Tibial artery (tissue), 4 donors: ENCODE measurements around the gene TMEM138.

Experiments used
- DNase-seq, 2 donors: peaks; one replicate each; pipeline ENCODE4 v3.0.0-alpha.2; 2019
- H3K27ac ChIP-seq, 2 donors: fragments of 200-600 bp; sonication (generic) in 1 of 2; 1 replicate in 1 of 2; 2 replicates in 1 of 2; pipeline ENCODE4 v1.5.1; 2018 to 2019; ENCODE audit warnings: mild to moderate bottlenecking in 1 of 2
- H3K27me3 ChIP-seq, 2 donors: fragments of 200-600 bp; sonication (generic) in 1 of 2; one replicate each; pipeline versions ENCODE4 v1.5.1 to v1.6.0; 2016 to 2019
- H3K36me3 ChIP-seq, 3 donors: fragments of 200-600 bp; sonication (generic) in 2 of 3; one replicate each; pipeline ENCODE4 v1.5.1; 2016 to 2019; ENCODE audit warnings: mild to moderate bottlenecking in 2 of 3
- H3K4me1 ChIP-seq, 4 donors: fragments of 200-600 bp; sonication (generic) in 2 of 4; 1 replicate in 3 of 4; 2 replicates in 1 of 4; pipeline ENCODE4 v1.5.1; 2016 to 2019
- H3K4me3 ChIP-seq, 2 donors: fragments of 200-600 bp; sonication (generic) in 1 of 2; 1 replicate in 1 of 2; 2 replicates in 1 of 2; pipeline ENCODE4 v1.5.1; 2018 to 2019; ENCODE audit warnings: mild to moderate bottlenecking in 2 of 2
- H3K9me3 ChIP-seq, 3 donors: fragments of 200-600 bp; sonication (generic) in 1 of 3; one replicate each; pipeline ENCODE4 v1.5.1; 2016 to 2019
- intact Hi-C: fragments of 100-400 bp; cut with DNase I; formaldehyde crosslinking; loops from one replicate; pipeline ENCODE4 v1.15.0; 2023; ENCODE audit warnings: low total_unique reads
- TF ChIP-seq, protein P1 (sequence below), 2 experiments: fragments of 200-600 bp in 1 of 2; fragments of 450-650 bp in 1 of 2; IDR thresholded peaks; one replicate each; pipeline ENCODE4 v1.5.1; 2017 to 2019; ENCODE audit warnings: antibody characterized with exemption in 2 of 2, mild to moderate bottlenecking in 1 of 2, moderate library complexity in 1 of 2

TMEM138 gene

DNA sequence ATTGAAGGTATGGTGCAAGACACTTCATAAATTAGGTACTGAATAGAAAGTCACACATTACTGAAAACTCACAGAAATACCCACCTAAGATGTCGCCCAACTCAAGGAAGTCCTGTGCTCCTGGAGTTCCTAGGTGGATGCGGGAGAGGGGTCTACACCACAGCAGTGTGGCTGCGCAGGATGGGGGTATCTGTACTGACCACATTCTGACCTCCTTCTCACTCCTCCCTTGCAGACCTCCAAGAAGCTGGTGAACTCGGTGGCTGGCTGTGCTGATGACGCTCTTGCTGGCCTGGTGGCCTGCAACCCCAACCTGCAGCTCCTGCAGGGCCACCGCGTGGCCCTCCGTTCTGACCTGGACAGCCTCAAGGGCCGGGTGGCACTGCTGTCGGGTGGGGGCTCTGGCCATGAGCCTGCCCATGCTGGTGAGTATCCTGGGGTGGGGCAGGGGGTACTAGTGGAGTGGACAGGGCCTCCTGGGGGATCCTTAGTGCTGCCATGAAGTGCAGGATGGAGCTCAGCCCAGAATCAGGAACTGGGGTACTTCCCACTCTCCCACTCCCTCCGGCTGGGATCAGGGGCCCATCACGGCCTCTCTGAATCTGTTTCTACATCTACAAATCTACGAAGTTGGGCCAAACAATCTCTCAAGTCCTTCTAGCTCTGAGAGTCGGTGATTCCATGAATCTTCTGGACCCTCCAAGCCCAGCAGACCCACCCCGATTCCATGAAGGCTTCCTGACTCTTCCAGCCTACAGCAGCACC, 24.3 kb upstream of the TMEM138 start:
- H3K9me3 ChIP-seq, result no peaks in the 10 kb centered on the region
- TF ChIP-seq, protein P1, sequence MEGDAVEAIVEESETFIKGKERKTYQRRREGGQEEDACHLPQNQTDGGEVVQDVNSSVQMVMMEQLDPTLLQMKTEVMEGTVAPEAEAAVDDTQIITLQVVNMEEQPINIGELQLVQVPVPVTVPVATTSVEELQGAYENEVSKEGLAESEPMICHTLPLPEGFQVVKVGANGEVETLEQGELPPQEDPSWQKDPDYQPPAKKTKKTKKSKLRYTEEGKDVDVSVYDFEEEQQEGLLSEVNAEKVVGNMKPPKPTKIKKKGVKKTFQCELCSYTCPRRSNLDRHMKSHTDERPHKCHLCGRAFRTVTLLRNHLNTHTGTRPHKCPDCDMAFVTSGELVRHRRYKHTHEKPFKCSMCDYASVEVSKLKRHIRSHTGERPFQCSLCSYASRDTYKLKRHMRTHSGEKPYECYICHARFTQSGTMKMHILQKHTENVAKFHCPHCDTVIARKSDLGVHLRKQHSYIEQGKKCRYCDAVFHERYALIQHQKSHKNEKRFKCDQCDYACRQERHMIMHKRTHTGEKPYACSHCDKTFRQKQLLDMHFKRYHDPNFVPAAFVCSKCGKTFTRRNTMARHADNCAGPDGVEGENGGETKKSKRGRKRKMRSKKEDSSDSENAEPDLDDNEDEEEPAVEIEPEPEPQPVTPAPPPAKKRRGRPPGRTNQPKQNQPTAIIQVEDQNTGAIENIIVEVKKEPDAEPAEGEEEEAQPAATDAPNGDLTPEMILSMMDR (IDR thresholded peaks at IDR 0.05), result no peak

DNA sequence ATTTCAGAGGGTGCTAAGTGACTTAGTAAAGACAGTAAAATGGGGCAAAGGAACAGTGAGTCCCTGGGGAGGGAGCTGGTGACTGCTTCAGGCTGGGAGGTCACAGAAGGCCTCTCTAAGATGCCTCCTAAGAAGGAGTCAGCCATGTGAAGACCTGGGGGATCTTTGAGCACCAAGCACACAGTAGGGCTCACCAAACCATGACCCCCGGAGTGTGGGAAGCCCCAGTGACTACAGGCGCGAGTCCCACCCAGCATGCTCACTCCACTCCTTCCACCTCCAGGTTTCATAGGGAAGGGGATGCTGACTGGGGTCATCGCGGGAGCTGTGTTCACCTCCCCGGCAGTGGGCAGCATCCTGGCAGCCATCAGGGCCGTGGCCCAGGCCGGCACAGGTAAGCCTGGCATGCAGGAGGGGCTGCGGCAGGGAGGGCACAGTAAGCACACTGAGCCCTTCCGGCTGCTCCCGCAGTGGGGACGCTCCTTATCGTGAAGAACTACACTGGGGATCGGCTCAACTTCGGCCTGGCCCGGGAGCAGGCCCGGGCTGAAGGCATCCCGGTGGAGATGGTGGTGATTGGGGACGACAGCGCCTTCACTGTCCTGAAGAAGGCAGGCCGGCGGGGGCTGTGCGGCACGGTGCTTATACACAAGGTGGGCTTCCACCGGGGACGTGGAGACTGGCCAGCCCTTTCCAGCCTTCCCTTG, 23.2 kb upstream of the TMEM138 start:
- no peak overlapping the region for H3K4me3 ChIP-seq
- no peak for DNase-seq
- no peak overlapping the region for H3K27ac ChIP-seq
- no peaks in the 10 kb centered on the region for H3K27me3 ChIP-seq
- no peaks in the 10 kb centered on the region for H3K9me3 ChIP-seq
- TF ChIP-seq, protein P1 (IDR thresholded peaks at IDR 0.05), result no peak
- H3K4me1 ChIP-seq, result peaks cover 0 to 16% (median 1%) of the 10 kb centered on the region in 4 donors
- peaks cover 0 to 55% (median 6%) of the 10 kb centered on the region in 3 donors for H3K36me3 ChIP-seq
- intact Hi-C loops, result loop anchor here (1.0 kb wide), 1 partner anchor 48 kb away; no protein-coding TSS in a partner anchor

More for the DNA sequence above, 24.3 kb upstream of the TMEM138 start:
- H3K4me3 ChIP-seq, result no peak overlapping the region
- H3K27me3 ChIP-seq, result no peaks in the 10 kb centered on the region
- intact Hi-C loops, result loop anchor here (1.0 kb wide), 1 partner anchor 49 kb away; no protein-coding TSS in a partner anchor
- DNase-seq, result no peak
- H3K27ac ChIP-seq, result no peak overlapping the region
- H3K36me3 ChIP-seq, result peaks cover 0 to 44% (median 6%) of the 10 kb centered on the region in 3 donors
- peaks cover 0 to 21% (median 6%) of the 10 kb centered on the region in 4 donors for H3K4me1 ChIP-seq

DNA sequence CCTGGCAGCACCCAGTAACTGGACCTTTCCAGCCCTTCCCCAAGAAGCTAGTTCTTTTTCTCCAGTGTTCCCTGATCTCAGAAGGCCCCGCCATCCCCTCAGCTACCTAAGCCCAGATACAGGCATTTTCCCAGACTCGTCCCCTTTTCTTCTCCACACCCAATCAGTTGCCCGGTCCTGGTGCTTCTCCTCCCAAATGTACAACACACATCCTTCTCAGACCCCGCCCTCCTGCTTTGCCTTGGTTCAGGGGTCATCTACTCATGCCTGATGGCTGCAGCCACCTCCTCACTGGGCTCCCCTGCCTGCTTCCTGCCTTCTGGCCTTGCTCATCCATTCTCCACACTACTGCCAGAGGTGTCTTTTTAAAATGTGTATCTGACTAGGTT, 22.7 kb upstream of the TMEM138 start:
- no peaks in the 10 kb centered on the region for H3K9me3 ChIP-seq
- intact Hi-C loops, result no loop called here
- H3K4me1 ChIP-seq, result peaks cover 0 to 14% (median 1%) of the 10 kb centered on the region in 4 donors
- no peak overlapping the region for H3K27ac ChIP-seq
- H3K36me3 ChIP-seq, result peaks cover 0 to 57% (median 6%) of the 10 kb centered on the region in 3 donors
- no peak for DNase-seq
- H3K27me3 ChIP-seq, result no peaks in the 10 kb centered on the region
- TF ChIP-seq, protein P1 (IDR thresholded peaks at IDR 0.05), result no peak
- H3K4me3 ChIP-seq, result no peak overlapping the region

DNA sequence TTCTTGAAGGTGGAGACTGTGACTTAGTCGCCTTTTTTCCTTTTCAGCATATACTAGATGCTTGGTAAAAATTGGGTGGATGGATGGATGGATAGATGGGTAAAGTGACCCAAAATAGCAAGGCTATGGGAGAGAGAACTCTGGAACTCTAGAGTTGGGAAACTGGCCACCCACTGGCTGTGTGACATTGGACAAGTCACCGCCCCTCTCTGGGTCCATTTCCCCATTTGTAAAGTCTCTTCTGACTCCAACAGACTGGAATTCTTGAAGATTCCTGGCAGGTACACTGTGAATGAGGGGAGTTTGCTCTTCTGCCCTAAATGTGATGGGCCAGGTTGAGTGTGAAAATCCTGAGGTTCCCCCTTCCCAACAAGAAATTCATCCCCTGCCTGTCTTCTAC, 21.2 kb upstream of the TMEM138 start:
- H3K4me3 ChIP-seq, result no peak overlapping the region
- peaks cover 0 to 65% (median 6%) of the 10 kb centered on the region in 3 donors for H3K36me3 ChIP-seq

DNA sequence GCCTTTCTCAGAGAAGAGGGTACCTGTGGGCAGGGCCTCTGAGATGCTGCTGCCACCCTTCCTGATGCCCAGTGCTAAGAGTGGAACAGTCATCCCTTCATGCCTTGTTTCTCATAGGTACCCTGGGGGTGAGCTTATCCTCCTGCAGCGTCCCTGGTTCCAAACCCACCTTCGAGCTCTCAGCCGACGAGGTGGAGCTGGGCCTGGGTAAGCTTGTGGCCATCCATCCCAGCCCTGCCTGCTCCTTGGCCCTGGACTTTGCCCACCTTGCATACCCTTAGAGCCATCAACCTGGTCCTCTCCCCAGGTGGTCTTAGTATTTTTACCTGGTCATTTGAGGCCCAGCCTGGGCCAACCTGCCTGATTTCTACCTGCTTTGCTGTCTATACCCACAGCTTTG, 20.5 kb upstream of the TMEM138 start:
- no peak overlapping the region for H3K4me3 ChIP-seq
- peaks cover 0 to 71% (median 6%) of the 10 kb centered on the region in 3 donors for H3K36me3 ChIP-seq
- no peak overlapping the region for H3K27ac ChIP-seq
- H3K9me3 ChIP-seq, result no peaks in the 10 kb centered on the region
- H3K4me1 ChIP-seq, result peaks cover 0 to under 1% (median 0%) of the 10 kb centered on the region in 4 donors
- TF ChIP-seq, protein P1 (IDR thresholded peaks at IDR 0.05), result no peak
- no peaks in the 10 kb centered on the region for H3K27me3 ChIP-seq
- DNase-seq, result no peak
- intact Hi-C loops, result no loop called here

More for the DNA sequence above, 21.2 kb upstream of the TMEM138 start:
- Histone ChIP-seq H3K27me3 (no peaks in the 10 kb centered on the region), H3K27ac (no peak overlapping the region), H3K9me3 (no peaks in the 10 kb centered on the region), H3K4me1 (peaks cover 0 to 8% (median under 1%) of the 10 kb centered on the region in 4 donors)
- no peak for DNase-seq
- TF ChIP-seq, protein P1 (IDR thresholded peaks at IDR 0.05), result no peak
- intact Hi-C loops, result no loop called here
